Activated CD8-positive, alpha-beta memory T cell treated with anti-CD3 and anti-CD28 coated beads, Interleukin-2, amount 50 U/mL, for 24 hours (primary cell): ENCODE results near the gene ACOT13.
"Not testable (repeated sequence)": the region's sequence is repeated elsewhere in the genome, so short reads cannot be mapped to it uniquely, and the experiment has no call there.

Source experiments
- DNase-seq: peaks from one replicate; pipeline ENCODE4 v3.0.0-alpha.2; 2020; ENCODE audit errors: extremely low read depth

ACOT13 gene

DNA sequence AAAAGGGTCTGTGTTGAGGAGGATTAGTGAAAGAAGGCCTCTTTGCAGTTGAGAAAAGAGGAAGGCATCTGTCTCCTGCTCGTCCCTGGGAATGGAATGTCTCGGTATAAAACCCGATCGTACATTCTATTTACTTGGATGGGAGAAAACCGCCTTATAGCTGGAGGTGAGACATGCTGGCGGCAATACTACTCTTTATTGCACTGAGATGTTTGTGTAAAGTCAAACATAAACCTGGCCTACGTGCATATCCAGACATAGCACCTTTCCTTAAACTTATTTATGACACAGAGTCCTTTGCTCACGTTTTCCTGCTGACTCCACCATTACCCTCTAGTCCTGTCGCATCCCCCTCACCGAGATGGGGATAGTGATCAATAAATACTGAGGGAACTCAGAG lies 4.6 kb upstream of the ACOT13 start:
- DNase-seq, result no peak

DNA sequence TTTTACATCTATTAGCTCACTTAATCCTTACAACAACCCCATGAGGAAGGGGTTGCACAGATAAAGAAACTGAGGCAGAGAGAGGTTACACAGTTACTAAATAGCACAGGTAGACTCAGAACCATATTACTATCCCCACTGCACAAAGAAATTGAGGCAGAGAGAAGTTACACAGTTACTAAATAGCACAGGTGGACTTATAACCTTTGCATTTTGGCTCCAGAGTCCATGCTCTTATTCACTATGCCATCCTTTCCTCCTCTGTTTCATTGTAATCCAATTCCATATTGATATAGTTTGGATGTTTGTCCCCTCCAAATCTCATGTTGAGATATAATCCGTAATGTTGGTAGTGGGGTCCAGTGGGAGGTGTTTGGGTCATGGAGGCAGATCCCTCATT lies 3.7 kb upstream of the ACOT13 start:
- DNase-seq, result no peak

DNA sequence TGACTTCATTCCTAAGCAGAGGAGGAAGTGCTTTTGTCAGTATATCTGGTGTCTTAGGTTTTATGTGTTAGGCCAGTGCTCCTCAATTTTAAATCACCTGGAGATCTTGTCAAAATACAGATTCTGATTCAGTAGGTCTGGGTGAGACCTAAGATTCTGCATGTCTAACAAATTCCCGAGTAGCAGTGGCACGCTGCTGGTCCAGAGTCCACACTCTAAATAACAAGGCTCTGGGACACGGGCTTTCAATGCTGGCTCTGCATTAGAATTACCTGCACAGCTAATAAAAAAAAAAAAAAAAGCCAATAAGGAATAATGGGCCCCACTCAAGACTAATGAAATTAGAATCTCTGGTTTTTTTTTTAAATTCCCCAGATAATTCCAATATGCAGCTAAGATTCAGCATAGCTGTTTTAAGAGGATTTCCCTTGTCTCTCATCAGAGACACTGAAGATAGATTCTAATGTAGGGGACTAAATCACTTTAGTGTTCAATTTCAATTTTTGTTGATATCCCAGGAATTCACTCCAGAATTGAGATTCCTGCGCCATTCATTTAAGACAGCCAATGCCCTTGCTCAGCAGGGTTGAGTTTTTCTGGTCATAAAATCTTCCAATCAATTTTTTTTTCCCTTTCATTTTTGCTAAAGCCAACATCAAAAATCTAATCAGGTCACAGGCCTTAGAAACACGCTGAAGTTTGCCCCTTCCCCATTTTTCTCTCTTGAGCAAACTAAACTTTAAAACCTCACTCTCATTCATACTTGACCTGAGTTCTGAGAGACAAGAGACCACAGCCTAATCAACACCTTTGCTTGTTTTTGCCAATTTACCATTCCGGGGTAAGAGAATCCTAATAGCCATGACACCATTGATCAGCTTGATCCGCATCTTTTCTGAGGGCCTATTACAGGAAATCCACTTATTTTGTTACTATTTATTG lies 2.6 kb upstream of the ACOT13 start:
- DNase-seq, result no peak

- DNase-seq, result no peak
Observed at GRCh38 chr6:24666097-24666640, 708 bp upstream of the ACOT13 start.

DNA sequence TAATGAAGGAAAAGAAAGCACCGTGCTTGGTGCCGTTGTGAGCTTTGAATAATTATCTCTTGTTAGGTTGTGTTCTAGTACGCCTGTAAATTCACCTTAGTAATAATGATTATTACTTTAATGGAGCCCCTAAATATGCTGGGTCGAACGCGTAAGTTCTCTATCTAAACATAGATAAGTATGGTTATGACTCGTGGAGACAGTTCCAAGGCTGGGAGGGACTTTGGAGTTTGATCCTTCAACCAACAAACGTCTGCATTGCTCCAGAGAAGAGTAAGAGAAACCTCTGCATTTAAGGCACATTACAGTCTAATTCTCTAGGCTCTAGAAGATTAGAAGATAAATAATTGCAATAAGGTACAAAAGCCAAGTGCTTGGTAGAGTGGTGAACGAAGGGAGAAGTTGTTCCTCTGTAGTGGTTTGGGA lies 514 bp downstream of the ACOT13 start:
- no peak for DNase-seq

DNA sequence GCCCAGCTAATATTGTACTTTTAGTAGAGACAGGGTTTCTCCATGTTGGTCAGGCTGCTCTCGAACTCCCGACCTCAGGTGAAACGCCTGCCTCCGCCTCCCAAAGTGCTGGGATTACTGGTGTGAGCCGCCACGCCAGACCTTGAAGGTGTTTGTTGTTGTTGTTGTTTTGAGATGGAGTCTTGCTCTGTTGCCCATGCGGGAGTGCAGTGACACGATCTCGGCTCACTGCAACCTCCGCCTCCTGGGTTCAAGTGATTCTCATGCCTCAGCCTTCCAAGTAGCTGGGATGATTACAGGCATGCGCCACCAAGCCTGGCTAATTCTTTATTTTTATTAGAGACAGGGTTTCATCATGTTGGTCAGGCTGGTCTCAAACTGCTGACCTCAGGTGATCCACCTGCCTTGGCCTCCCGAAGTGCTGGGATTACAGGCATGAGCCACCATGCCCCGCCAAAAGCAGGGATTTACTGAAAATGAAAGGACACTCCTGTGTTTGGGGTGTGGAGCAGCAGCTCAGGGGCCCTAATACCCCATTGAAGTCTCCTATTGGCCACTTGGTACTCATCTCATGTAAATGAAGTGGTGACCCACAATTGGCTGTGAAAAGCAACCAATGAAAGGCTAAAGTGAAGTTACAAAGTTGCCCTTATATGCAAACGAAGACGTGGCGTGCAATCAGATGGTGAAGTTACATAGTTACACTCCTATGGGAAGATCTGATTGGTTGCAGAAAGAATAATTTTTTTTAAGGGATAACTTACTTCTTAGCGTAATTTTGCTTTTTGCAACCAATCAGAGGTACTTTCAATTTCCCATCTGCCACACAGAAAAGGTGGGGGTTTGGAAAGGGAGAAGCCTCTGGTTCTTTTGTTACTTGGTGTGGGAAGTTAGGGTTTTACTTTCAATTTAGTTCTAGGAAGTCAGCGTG lies 1.5 kb downstream of the ACOT13 start:
- not testable (repeated sequence) for DNase-seq

- no peak for DNase-seq
Observed at GRCh38 chr6:24668997-24669361, 2.1 kb downstream of the ACOT13 start.

DNA sequence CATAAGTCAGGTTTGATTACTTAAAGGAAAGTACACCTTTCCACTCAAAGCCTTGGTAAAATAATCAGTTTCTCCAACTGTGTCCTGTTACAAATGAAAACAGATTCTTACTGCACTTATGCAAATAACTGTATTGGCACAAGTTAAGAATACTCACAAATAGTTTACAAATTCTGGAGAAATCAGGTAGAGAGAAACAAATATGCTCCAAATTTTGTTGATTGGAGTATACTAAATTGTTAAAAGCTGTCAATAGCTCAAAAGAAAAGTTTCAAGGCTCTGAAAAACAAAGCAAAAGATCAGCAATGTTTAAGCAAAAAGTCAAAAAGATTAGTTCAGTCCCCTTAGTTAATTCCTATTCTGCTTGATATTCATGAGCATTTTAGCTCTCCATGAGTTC lies 3.6 kb downstream of the ACOT13 start:
- DNase-seq, result not testable (repeated sequence)

- DNase-seq, result not testable (repeated sequence)
Observed at GRCh38 chr6:24671077-24671476, 4.2 kb downstream of the ACOT13 start.

- no peak for DNase-seq
Observed at GRCh38 chr6:24672620-24673182, 5.8 kb downstream of the ACOT13 start.

GRCh38 chr6:24673625-24674024 lies 6.7 kb downstream of the ACOT13 start:
- DNase-seq, result no peak

DNA sequence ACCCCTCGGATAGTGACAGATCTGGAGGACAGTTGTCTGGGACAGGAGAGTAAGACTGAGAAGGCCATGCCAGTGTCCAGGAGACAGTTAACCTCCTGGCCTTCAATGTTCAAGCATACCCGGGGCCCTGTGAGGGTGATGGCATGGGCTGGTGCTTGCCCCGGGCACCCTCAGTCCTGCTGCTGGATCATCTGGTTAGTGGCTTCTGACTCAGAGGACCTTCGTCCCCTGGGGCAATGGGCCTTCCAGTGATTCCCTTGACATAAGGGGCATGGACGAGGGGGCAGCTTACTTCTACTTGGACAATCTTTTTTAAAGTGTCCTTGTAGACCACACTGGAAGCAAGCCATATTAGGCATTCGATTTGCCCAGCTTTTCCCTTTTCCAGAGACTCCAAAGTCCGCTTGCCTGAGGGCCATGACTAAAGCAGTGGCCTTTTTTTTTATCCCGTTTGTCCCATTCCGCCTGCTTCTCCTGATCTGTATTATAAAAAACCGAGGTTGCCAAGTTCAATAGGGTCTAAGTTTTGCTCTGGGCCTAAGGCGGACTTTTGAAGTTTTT lies 12.0 kb downstream of the ACOT13 start:
- not testable (repeated sequence) for DNase-seq

- DNase-seq, result no peak
Observed at GRCh38 chr6:24680582-24680981, 13.7 kb downstream of the ACOT13 start.

DNA sequence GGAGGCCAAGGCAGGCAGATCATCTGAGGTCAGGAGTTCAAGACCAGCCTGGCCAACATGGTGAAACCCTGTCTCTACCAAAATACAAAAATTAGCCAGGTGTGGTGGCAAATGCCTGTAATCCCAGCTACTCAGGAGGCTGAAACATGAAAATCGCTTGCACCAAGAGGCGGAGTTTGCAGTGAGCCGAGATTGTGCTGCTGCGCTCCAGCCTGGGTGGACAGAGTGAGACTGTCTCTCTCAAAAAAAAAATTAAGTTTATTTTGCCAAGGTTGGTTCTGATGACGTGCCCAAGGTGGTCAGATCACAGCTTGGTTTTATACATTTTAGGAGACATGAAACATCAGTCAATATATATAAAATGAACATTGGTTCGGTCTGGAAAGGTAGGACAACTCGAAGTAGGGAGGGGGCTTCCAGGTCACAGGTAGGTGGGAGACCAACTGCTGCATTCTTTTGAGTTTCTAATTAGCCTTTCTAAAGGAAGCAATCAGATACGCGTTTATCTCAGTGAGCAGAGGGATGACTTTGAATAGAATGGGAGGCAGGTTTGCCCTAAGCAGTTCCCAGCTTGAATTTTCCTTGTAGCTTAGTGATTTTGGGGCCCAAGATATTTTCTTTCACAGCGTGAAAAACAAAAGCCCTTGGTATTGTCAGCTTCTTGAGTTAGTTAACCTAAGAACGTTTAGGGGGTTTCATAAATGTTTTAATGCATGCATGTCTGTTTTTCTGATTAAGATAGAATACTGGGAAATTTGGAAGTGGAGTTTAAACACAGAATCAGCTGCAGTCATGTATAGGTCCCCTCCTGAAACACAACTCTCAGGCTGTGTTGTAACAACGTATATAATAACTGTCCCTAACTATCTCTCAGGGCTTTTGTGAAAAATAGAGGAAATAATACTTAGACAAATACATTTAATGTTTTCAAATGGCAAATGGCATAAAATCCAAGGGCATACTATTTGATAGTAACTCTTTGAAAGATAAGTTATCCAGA lies 16.7 kb downstream of the ACOT13 start:
- no peak for DNase-seq

GRCh38 chr6:24686408-24686807 lies 19.5 kb downstream of the ACOT13 start:
- no peak for DNase-seq

- no peak for DNase-seq
Observed at GRCh38 chr6:24686946-24687345, 20.1 kb downstream of the ACOT13 start.

DNA sequence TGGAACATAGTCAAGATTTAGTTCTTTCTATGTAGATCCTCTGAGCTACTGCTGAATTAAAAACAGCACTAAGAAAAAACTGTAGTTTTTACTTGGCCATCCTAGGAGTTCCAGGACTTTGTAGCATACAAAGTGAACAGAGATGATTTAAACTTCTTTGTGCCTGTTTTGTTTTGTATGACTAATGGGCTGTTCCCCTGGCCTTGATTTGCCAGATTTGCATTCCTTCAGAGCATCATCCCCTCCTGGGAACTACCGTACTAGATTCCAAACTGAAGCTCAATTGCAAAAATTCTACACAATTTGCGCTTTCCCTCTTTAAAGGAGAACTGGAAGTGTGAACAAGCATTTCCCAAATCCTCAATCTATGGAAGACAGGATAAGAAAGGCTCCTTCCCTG lies 23.1 kb downstream of the ACOT13 start:
- DNase-seq, result no peak

DNA sequence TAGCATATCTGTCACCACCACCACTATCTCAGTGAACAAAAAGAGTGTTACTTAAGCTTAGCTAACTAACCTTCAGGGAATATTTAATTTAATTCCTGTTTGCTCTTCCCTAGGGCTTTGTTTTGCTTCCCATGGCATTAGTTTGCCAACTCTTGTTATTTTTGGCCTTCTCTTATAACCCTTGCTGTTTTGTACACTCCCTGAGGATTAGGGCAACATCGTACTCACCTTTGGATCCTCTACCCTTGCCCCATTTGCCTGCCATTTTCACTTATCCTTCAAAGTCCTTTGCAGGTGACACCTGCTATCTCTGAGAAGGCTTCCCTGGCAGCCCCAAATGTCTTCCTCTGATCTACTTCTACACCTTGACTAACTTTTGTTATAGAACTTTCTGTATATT lies 23.7 kb downstream of the ACOT13 start:
- no peak for DNase-seq

GRCh38 chr6:24691550-24691949 lies 24.7 kb downstream of the ACOT13 start:
- DNase-seq, result no peak

DNA sequence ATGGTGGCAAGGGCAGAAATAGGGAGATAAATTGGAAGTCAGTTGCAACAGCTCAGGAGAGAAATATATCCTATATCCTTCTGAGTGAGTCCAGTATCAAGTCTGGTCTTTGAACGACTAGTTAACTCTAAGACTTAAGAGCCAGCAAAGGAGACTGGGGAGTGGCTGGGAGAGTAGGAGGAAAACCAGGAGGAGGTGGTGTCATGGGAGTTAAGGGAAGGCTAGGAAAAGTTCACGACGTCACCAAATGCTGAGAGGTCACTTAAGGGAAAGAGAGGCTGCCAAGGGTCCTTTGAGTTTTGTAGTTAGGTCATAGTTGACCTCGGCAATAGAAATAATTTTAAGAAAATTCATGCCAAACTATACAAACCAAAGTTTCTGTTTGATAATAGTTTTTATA lies 25.1 kb downstream of the ACOT13 start:
- no peak for DNase-seq
